IMR-90 (cell line): ENCODE data around the gene SPRR2E. TPM values are rescaled to one million over a fixed set of nuclear protein-coding genes. Genes with fewer than 3 reads are reported as not detected.

Experiments used
- ATAC-seq: fragments of 200-7000 bp; cut with Tn5 transposase; 2 replicates; pipeline ENCODE4 v1.9.1; 2020; ENCODE audit warnings: low read depth, mild to moderate bottlenecking, moderate library complexity
- BruUV-seq: library from RNA; stranded (reverse); fragments of 400-500 nt; replicated peaks from 2 replicates; lab custom pipeline; 2021; lab: Mats Ljungman, UMichigan
- CTCF ChIA-PET: fragments of 300-600 bp; formaldehyde crosslinking; extraction: SDS; loops from one replicate; lab custom pipeline; 2021; ENCODE audit warnings: antibody characterized with exemption; lab: Yijun Ruan, JAX
- POLR2A ChIA-PET: fragments of 300-600 bp; sonication (Branson Sonifier 250); formaldehyde crosslinking; loops from one replicate; lab custom pipeline; 2022; ENCODE audit warnings: antibody characterized with exemption; ENCODE audit not compliant: unreplicated experiment; lab: Charles Lee
- DNase-seq: peaks from one replicate; pipeline ENCODE4 v3.0.0; 2013
- H2AFZ ChIP-seq: replicated peaks from 2 replicates; pipeline ENCODE3; 2013; ENCODE audit warnings: low read length, mild to moderate bottlenecking; ENCODE audit not compliant: poor library complexity
- H2AK5ac ChIP-seq: 2 replicates; pipeline ENCODE4 v1.6.1; 2013; ENCODE audit warnings: low read depth, low read length, inconsistent platforms
- H2AK9ac ChIP-seq: replicated peaks from 2 replicates; pipeline ENCODE3; 2013; ENCODE audit warnings: mild to moderate bottlenecking, low read depth, low read length, moderate library complexity; ENCODE audit not compliant: poor library complexity
- H2BK120ac ChIP-seq: 2 replicates; pipeline ENCODE4 v1.6.1; 2013; ENCODE audit warnings: low read depth, low read length, inconsistent platforms
- H2BK15ac ChIP-seq: 3 replicates; pipeline ENCODE4 v1.6.1; 2013; ENCODE audit warnings: low read depth, low read length, inconsistent platforms
- H2BK20ac ChIP-seq: 2 replicates; pipeline ENCODE4 v1.6.1; 2013; ENCODE audit warnings: low read depth, mild to moderate bottlenecking, inconsistent platforms, low read length, moderate library complexity
- H2BK5ac ChIP-seq: 2 replicates; pipeline ENCODE4 v1.6.1; 2013; ENCODE audit warnings: mild to moderate bottlenecking, low read depth, low read length, inconsistent platforms; ENCODE audit not compliant: poor library complexity, severe bottlenecking
- H3K14ac ChIP-seq: replicated peaks from 2 replicates; pipeline ENCODE4 v1.6.1; 2013; ENCODE audit warnings: low read depth, low read length, inconsistent platforms
- H3K18ac ChIP-seq: 2 replicates; pipeline ENCODE4 v1.6.1; 2013; ENCODE audit warnings: low read depth, low read length, control low read depth
- H3K23ac ChIP-seq: 2 replicates; pipeline ENCODE4 v1.6.1; 2013; ENCODE audit warnings: low read depth, low read length, inconsistent platforms
- H3K27ac ChIP-seq: 2 replicates; pipeline ENCODE4 v1.5.1; 2013; ENCODE audit warnings: mild to moderate bottlenecking, control low read depth, low read length; ENCODE audit not compliant: insufficient read depth
- H3K27me3 ChIP-seq: 2 replicates; pipeline ENCODE4 v1.6.1; 2013; ENCODE audit warnings: low read length; ENCODE audit not compliant: control insufficient read depth, insufficient read depth
- H3K36me3 ChIP-seq: 2 replicates; pipeline ENCODE4 v1.6.1; 2013; ENCODE audit warnings: low read length, mixed read lengths; ENCODE audit not compliant: control insufficient read depth, insufficient read depth
- H3K4ac ChIP-seq: 2 replicates; pipeline ENCODE4 v1.6.1; 2013; ENCODE audit warnings: low read depth, low read length, inconsistent platforms
- H3K4me1 ChIP-seq: 2 replicates; pipeline ENCODE4 v1.6.1; 2013; ENCODE audit warnings: low read length, mixed read lengths; ENCODE audit not compliant: control insufficient read depth, insufficient read depth
- H3K4me2 ChIP-seq: 2 replicates; pipeline ENCODE4 v1.6.1; 2013; ENCODE audit warnings: low read depth, mild to moderate bottlenecking, control low read depth, low read length, moderate library complexity
- H3K4me3 ChIP-seq: 2 replicates; pipeline ENCODE4 v1.5.1; 2013; ENCODE audit warnings: low read depth, mild to moderate bottlenecking, control low read depth, low read length, moderate library complexity; ENCODE audit not compliant: insufficient read depth
- H3K56ac ChIP-seq: 2 replicates; pipeline ENCODE4 v1.6.1; 2013; ENCODE audit warnings: low read length, inconsistent platforms; ENCODE audit not compliant: insufficient read depth; ENCODE audit errors: extremely low read depth
- H3K79me1 ChIP-seq, 2 experiments: 2 replicates each; pipeline ENCODE4 v1.6.1; 2013; ENCODE audit warnings: low read length in 2 of 2, inconsistent platforms in 1 of 2, low read depth in 1 of 2
- H3K9ac ChIP-seq: 2 replicates; pipeline ENCODE4 v1.6.1; 2013; ENCODE audit warnings: low read depth, low read length, control low read depth
- H3K9me1 ChIP-seq: 2 replicates; pipeline ENCODE4 v1.6.1; 2013; ENCODE audit warnings: low read length, inconsistent platforms; ENCODE audit not compliant: insufficient read depth
- H3K9me3 ChIP-seq: 2 replicates; pipeline ENCODE4 v1.6.1; 2013; ENCODE audit warnings: low read length; ENCODE audit not compliant: control insufficient read depth, insufficient read depth
- H4K20me1 ChIP-seq: 2 replicates; pipeline ENCODE4 v1.6.1; 2013; ENCODE audit warnings: low read length, inconsistent platforms; ENCODE audit not compliant: insufficient read depth
- H4K5ac ChIP-seq: 2 replicates; pipeline ENCODE4 v1.6.1; 2013; ENCODE audit warnings: mild to moderate bottlenecking, low read depth, low read length, control low read depth
- H4K8ac ChIP-seq, 2 experiments: 2 replicates each; pipeline ENCODE4 v1.6.1; 2013; ENCODE audit warnings: low read depth in 2 of 2, low read length in 2 of 2, control low read depth in 1 of 2, inconsistent platforms in 1 of 2
- H4K91ac ChIP-seq: 2 replicates; pipeline ENCODE4 v1.6.1; 2013; ENCODE audit warnings: low read depth, low read length, inconsistent platforms; ENCODE audit not compliant: insufficient read depth
- BHLHE40 ChIP-seq: fragments of 150-350 bp; IDR thresholded peaks from 2 replicates; pipeline ENCODE4 v1.6.1; 2016; ENCODE audit warnings: mild to moderate bottlenecking, low read depth, low read length
- CEBPB ChIP-seq: IDR thresholded peaks from 2 replicates; pipeline ENCODE4 v1.6.1; 2012; ENCODE audit warnings: low read depth, low read length, improper control_type of control experiment
- CHD1 ChIP-seq: IDR thresholded peaks from 2 replicates; pipeline ENCODE4 v1.6.1; 2012; ENCODE audit warnings: low read depth, low read length, improper control_type of control experiment
- FOS ChIP-seq: fragments of 150-350 bp; IDR thresholded peaks from 2 replicates; pipeline ENCODE4 v1.6.1; 2016; ENCODE audit warnings: low read depth, low read length
- MAFK ChIP-seq: IDR thresholded peaks from 2 replicates; pipeline ENCODE4 v1.6.1; 2012; ENCODE audit warnings: low read depth, low read length, improper control_type of control experiment
- MXI1 ChIP-seq: IDR thresholded peaks from 2 replicates; pipeline ENCODE4 v1.6.1; 2012; ENCODE audit warnings: low read depth, mild to moderate bottlenecking, low read length, moderate library complexity, borderline replicate concordance
- RAD21 ChIP-seq: IDR thresholded peaks from 2 replicates; pipeline ENCODE4 v1.6.1; 2012; ENCODE audit warnings: low read length, improper control_type of control experiment
- RCOR1 ChIP-seq: IDR thresholded peaks from 2 replicates; pipeline ENCODE4 v1.6.1; 2012; ENCODE audit warnings: mild to moderate bottlenecking, low read length, improper control_type of control experiment; ENCODE audit not compliant: insufficient replicate concordance
- RFX5 ChIP-seq: IDR thresholded peaks from 2 replicates; pipeline ENCODE4 v1.8.0; 2012; ENCODE audit warnings: low read depth, mild to moderate bottlenecking, low read length, moderate library complexity
- WGBS, 2 experiments: methylation state at CpG; one replicate each; pipeline versions ENCODE4 v1.1.5 to v1.1.7; 2013; ENCODE audit warnings: missing lambda C conversion rate in 2 of 2; ENCODE audit not compliant: insufficient read length in 1 of 2; ENCODE audit errors: extremely low coverage in 2 of 2; 5-methylcytosine and 5-hydroxymethylcytosine counted together
- dilution Hi-C: fragments of 300-500 bp; cut with HindIII; formaldehyde crosslinking; loops from one replicate; pipeline ENCODE4 v1.14.3; 2018; ENCODE audit warnings: low sequenced_read_pairs; ENCODE audit not compliant: unreplicated experiment
- in situ Hi-C: fragments of 300-500 bp; cut with MboI; formaldehyde crosslinking; loops from 3 replicates; pipeline ENCODE4 v1.14.3; 2019; ENCODE audit warnings: low sequenced_read_pairs, inconsistent platforms, mixed read lengths
- intact Hi-C: fragments of 100-400 bp; cut with micrococcal nuclease; formaldehyde crosslinking; loops from 2 replicates; pipeline ENCODE4 v1.10.0; 2022
- polyA plus RNA-seq, 3 experiments: library from polyadenylated mRNA; depleted of rRNA; stranded (reverse); fragments of >200 nt; gene quantifications; 2 replicates each; pipeline ENCODE4 v1.2.3, GENCODE V29; 2012; ENCODE audit warnings: low replicate concordance in 1 of 3
- total RNA-seq: library from RNA; depleted of rRNA; stranded (reverse); fragments of >200 nt; gene quantifications from 2 replicates; pipeline ENCODE4 v1.2.3, GENCODE V29; 2012
- TF ChIP-seq, protein P1 (sequence below): fragments of 150-350 bp; IDR thresholded peaks from 2 replicates; pipeline ENCODE4 v1.6.1; 2016; ENCODE audit warnings: low read depth, mild to moderate bottlenecking, low read length, moderate library complexity, borderline replicate concordance
- TF ChIP-seq, protein P2 (sequence below): fragments of 150-350 bp; IDR thresholded peaks from 2 replicates; pipeline ENCODE4 v1.6.1; 2017; ENCODE audit warnings: mild to moderate bottlenecking, antibody characterized with exemption, low read length, low read depth
- TF ChIP-seq, protein P3 (sequence below): conservative IDR thresholded peaks from 2 replicates; pipeline ENCODE4 v1.5.1; 2012; ENCODE audit warnings: mild to moderate bottlenecking, low read depth, low read length, improper control_type of control experiment

SPRR2E gene
- total and polyA plus RNA-seq, 2 of the 4 experiments (the other 2 are of a cell fraction), result not detected

DNA sequence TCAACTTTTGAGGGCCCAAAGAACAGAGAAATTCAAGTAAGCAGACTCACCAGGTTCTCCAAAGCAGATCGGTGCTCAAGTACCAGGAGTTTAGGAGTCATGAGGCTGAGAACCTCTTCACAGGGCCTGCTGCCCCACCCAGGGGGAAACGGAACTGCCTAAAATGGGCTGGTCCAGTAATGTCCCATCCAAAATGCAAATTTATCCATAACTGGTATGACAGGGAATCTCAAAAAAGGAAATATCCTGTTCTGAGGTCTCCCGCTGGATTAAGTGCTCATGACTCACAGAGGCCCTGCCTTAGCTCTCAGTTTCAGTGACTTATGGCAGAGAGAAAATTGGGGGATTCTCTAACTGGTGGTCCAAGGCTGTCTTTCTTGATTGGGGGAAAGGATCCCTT is 47.1 kb upstream of the SPRR2E start:
- ATAC-seq, result no peak
- Histone ChIP-seq H3K23ac (no peak overlapping the region), H3K27ac (no peak overlapping the region), H4K8ac (no peak overlapping the region), H2BK120ac (no peak overlapping the region), H3K9ac (no peak overlapping the region), H3K36me3 (no peaks in the 10 kb centered on the region), H4K91ac (no peak overlapping the region), H4K5ac (no peak overlapping the region), H3K4me3 (no peak overlapping the region), H2BK20ac (no peak overlapping the region), H2BK15ac (no peak overlapping the region), H2BK5ac (no peak overlapping the region), H3K9me1 (no peaks in the 10 kb centered on the region), H3K4ac (no peak overlapping the region), H3K27me3 (no peaks in the 10 kb centered on the region), H3K79me1 (no peaks in the 10 kb centered on the region), H3K9me3 (no peaks in the 10 kb centered on the region), H2AK5ac (no peak overlapping the region), H4K20me1 (no peaks in the 10 kb centered on the region), H2AK9ac (no peak overlapping the region), H3K14ac (no peak overlapping the region), H3K4me2 (no peak overlapping the region), H2AFZ (no peak overlapping the region), H3K56ac (no peak overlapping the region), H3K18ac (no peak overlapping the region), H3K4me1 (no peaks in the 10 kb centered on the region)
- DNase-seq, result no peak
- CTCF ChIA-PET, result no interaction called here
- no peak for TF ChIP-seq RCOR1
- TF ChIP-seq RFX5, result no peak
- TF ChIP-seq, protein P1, sequence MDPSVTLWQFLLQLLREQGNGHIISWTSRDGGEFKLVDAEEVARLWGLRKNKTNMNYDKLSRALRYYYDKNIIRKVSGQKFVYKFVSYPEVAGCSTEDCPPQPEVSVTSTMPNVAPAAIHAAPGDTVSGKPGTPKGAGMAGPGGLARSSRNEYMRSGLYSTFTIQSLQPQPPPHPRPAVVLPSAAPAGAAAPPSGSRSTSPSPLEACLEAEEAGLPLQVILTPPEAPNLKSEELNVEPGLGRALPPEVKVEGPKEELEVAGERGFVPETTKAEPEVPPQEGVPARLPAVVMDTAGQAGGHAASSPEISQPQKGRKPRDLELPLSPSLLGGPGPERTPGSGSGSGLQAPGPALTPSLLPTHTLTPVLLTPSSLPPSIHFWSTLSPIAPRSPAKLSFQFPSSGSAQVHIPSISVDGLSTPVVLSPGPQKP, result no peak
- TF ChIP-seq, protein P2, sequence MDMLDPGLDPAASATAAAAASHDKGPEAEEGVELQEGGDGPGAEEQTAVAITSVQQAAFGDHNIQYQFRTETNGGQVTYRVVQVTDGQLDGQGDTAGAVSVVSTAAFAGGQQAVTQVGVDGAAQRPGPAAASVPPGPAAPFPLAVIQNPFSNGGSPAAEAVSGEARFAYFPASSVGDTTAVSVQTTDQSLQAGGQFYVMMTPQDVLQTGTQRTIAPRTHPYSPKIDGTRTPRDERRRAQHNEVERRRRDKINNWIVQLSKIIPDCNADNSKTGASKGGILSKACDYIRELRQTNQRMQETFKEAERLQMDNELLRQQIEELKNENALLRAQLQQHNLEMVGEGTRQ, result no peak
- no peak for TF ChIP-seq MAFK
- no peak for TF ChIP-seq RAD21
- no peak for TF ChIP-seq MXI1
- TF ChIP-seq BHLHE40, result no peak
- TF ChIP-seq, protein P3, sequence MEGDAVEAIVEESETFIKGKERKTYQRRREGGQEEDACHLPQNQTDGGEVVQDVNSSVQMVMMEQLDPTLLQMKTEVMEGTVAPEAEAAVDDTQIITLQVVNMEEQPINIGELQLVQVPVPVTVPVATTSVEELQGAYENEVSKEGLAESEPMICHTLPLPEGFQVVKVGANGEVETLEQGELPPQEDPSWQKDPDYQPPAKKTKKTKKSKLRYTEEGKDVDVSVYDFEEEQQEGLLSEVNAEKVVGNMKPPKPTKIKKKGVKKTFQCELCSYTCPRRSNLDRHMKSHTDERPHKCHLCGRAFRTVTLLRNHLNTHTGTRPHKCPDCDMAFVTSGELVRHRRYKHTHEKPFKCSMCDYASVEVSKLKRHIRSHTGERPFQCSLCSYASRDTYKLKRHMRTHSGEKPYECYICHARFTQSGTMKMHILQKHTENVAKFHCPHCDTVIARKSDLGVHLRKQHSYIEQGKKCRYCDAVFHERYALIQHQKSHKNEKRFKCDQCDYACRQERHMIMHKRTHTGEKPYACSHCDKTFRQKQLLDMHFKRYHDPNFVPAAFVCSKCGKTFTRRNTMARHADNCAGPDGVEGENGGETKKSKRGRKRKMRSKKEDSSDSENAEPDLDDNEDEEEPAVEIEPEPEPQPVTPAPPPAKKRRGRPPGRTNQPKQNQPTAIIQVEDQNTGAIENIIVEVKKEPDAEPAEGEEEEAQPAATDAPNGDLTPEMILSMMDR, result no peak
- no peak for TF ChIP-seq CHD1
- TF ChIP-seq FOS, result no peak
- TF ChIP-seq CEBPB, result no peak
- dilution Hi-C loops, result no loop called here
- in situ Hi-C loops, result no loop called here
- WGBS, 2 experiments, result no CpG with 5 or more reads among the region's 3 CpGs
- intact Hi-C loops, result no loop called here
- no TSS peak for BruUV-seq
- POLR2A ChIA-PET, result no interaction called here
